GM23338 (cell line): ENCODE data around the gene FAT1. TPM values are rescaled to one million over a fixed set of nuclear protein-coding genes. Genes with fewer than 3 reads are reported as not detected.

Experiments
- ATAC-seq: fragments of 200-7000 bp; cut with Tn5 transposase; 3 replicates; pipeline ENCODE4 v1.9.1; 2020
- DNase-seq: peaks from one replicate; pipeline ENCODE4 v3.0.0-alpha.2; 2015; ENCODE audit warnings: low spot score
- H2AFZ ChIP-seq: fragments of 200-600 bp; sonication (generic); 2 replicates; pipeline ENCODE4 v1.8.0; 2016; ENCODE audit warnings: antibody characterized with exemption, mild to moderate bottlenecking, moderate library complexity
- H3F3A ChIP-seq: fragments of 200-600 bp; sonication (generic); replicated peaks from 2 replicates; pipeline ENCODE4 v1.8.0; 2017; ENCODE audit warnings: antibody characterized with exemption, mixed run types, low read depth
- H3K27ac ChIP-seq: fragments of 200-600 bp; sonication (generic); 2 replicates; pipeline ENCODE4 v1.6.1; 2016; ENCODE audit warnings: low read depth
- H3K27me3 ChIP-seq: fragments of 200-600 bp; sonication (generic); 2 replicates; pipeline ENCODE4 v1.8.0; 2016; ENCODE audit warnings: mild to moderate bottlenecking, mixed run types, moderate library complexity; ENCODE audit not compliant: insufficient read depth
- H3K36me3 ChIP-seq: fragments of 200-600 bp; sonication (generic); 2 replicates; pipeline ENCODE4 v1.8.0; 2016; ENCODE audit warnings: mild to moderate bottlenecking; ENCODE audit not compliant: insufficient read depth
- H3K4me1 ChIP-seq: fragments of 200-600 bp; sonication (generic); 2 replicates; pipeline ENCODE4 v1.8.0; 2016; ENCODE audit warnings: mild to moderate bottlenecking, moderate library complexity; ENCODE audit not compliant: insufficient read depth
- H3K4me2 ChIP-seq: fragments of 200-600 bp; sonication (generic); 2 replicates; pipeline ENCODE4 v1.7.1; 2017; ENCODE audit warnings: mixed run types
- H3K4me3 ChIP-seq: fragments of 200-600 bp; sonication (generic); 2 replicates; pipeline ENCODE4 v1.6.1; 2016; ENCODE audit warnings: mixed run types
- H3K79me2 ChIP-seq: fragments of 200-600 bp; sonication (generic); replicated peaks from 2 replicates; pipeline ENCODE4 v1.8.0; 2017; ENCODE audit warnings: mild to moderate bottlenecking; ENCODE audit not compliant: insufficient read depth
- H3K9me2 ChIP-seq: fragments of 200-600 bp; sonication (generic); 2 replicates; pipeline ENCODE4 v1.8.0; 2017; ENCODE audit not compliant: insufficient read depth
- H4K20me1 ChIP-seq: fragments of 200-600 bp; sonication (generic); replicated peaks from 2 replicates; pipeline ENCODE4 v1.8.0; 2017; ENCODE audit warnings: mild to moderate bottlenecking; ENCODE audit not compliant: insufficient read depth
- H3K27ac Mint-ChIP-seq: 2 replicates; pipeline ENCODE4 v1.8.0; 2020; ENCODE audit warnings: inconsistent platforms, mild to moderate bottlenecking, moderate library complexity, mixed read lengths
- H3K27me3 Mint-ChIP-seq: 3 replicates; pipeline ENCODE4 v1.8.0; 2022; ENCODE audit warnings: low read depth, mild to moderate bottlenecking, moderate library complexity, mixed read lengths, inconsistent platforms; ENCODE audit not compliant: insufficient read depth, poor library complexity
- H3K36me3 Mint-ChIP-seq: 3 replicates; pipeline ENCODE4 v1.8.0; 2021; ENCODE audit warnings: low read depth, mild to moderate bottlenecking, inconsistent platforms, moderate library complexity, mixed read lengths
- H3K4me1 Mint-ChIP-seq: 3 replicates; pipeline ENCODE4 v1.8.0; 2020; ENCODE audit warnings: mild to moderate bottlenecking, inconsistent platforms, mixed read lengths
- H3K4me3 Mint-ChIP-seq: 3 replicates; pipeline ENCODE4 v1.8.0; 2021; ENCODE audit warnings: moderate library complexity, mild to moderate bottlenecking, inconsistent platforms, mixed read lengths
- H3K9me3 Mint-ChIP-seq: 3 replicates; pipeline ENCODE4 v1.8.0; 2020; ENCODE audit warnings: moderate library complexity, mild to moderate bottlenecking, inconsistent platforms, mixed read lengths
- CTCF ChIP-seq, 2 experiments: fragments of 200-600 bp in 1 of 2; sonication (generic) in 1 of 2; conservative IDR thresholded peaks; 2 replicates each; pipeline versions ENCODE4 v1.5.1 to v1.6.1; 2016 to 2017; ENCODE audit warnings: antibody characterized with exemption in 2 of 2, low read depth in 2 of 2, mild to moderate bottlenecking in 2 of 2, moderate library complexity in 1 of 2
- EZH2 ChIP-seq: fragments of 200-600 bp; sonication (generic); IDR thresholded peaks from one replicate; pipeline ENCODE4 v1.8.0; 2017; ENCODE audit warnings: antibody characterized with exemption, mild to moderate bottlenecking, low read depth; ENCODE audit not compliant: unreplicated experiment
- POLR2AphosphoS5 ChIP-seq: IDR thresholded peaks from 2 replicates; pipeline ENCODE4 v1.6.1; 2016; ENCODE audit warnings: antibody characterized with exemption, low read depth
- REST ChIP-seq: IDR thresholded peaks from one replicate; pipeline ENCODE4 v1.6.1; 2018; ENCODE audit warnings: antibody characterized with exemption; ENCODE audit not compliant: unreplicated experiment
- STAT1 ChIP-seq: IDR thresholded peaks from one replicate; pipeline ENCODE4 v1.6.1; 2016; ENCODE audit warnings: antibody characterized with exemption; ENCODE audit not compliant: unreplicated experiment
- ZNF331 ChIP-seq: fragments of 250-450 bp; sonication (Bioruptor Pico); IDR thresholded peaks from 2 replicates; pipeline ENCODE4 v1.5.0; 2020; ENCODE audit warnings: low read depth, mild to moderate bottlenecking, moderate library complexity
- ZNF462 ChIP-seq: fragments of 250-450 bp; sonication (Bioruptor Pico); IDR thresholded peaks from 2 replicates; pipeline ENCODE4 v1.5.0; 2020; ENCODE audit warnings: mild to moderate bottlenecking, moderate library complexity
- polyA plus RNA-seq: library from polyadenylated mRNA; unstranded; fragments of >200 nt; fragmentation: Nextera tagmentation; extraction: Ambion mirVana; gene quantifications from 2 replicates; pipeline ENCODE4 v1.2.1, GENCODE V29; 2016
- total RNA-seq: library from RNA; depleted of rRNA; stranded (reverse); fragments of >200 nt; shearing (Covaris generic); gene quantifications from 2 replicates; pipeline ENCODE4 v1.2.3, GENCODE V29; 2014

FAT1 gene
- total and polyA plus RNA-seq, 2 experiments from 2014 or later: 37.6 to 137 TPM

GRCh38 chr4:186622788-186623464 is 100.7 kb downstream of the FAT1 start:
- 0 out of 2 replicates have a peak, but pooled peaks cover 8% of the 10 kb centered on the region for H3K4me1 ChIP-seq
- no peak for ATAC-seq
- 0 out of 2 replicates have a peak, but pooled peaks cover 4% of the 10 kb centered on the region for H3F3A ChIP-seq
- H3K4me3 ChIP-seq: no peak overlapping the region
- no peaks in the 10 kb centered on the region; the same call in 2 of the 3 replicates for H3K9me3 Mint-ChIP-seq
- H3K27me3 Mint-ChIP-seq: peaks cover 3% of the 10 kb centered on the region
- no peaks in the 10 kb centered on the region for H3K9me2 ChIP-seq
- no peak for TF ChIP-seq CTCF (conservative IDR thresholded peaks at IDR 0.05; ENCODE audit: low read depth in 2 of 2)
- TF ChIP-seq POLR2AphosphoS5: no peak
- no peak for TF ChIP-seq STAT1
- TF ChIP-seq ZNF462: no peak
- no peak for TF ChIP-seq REST
- TF ChIP-seq ZNF331: no peak
- TF ChIP-seq EZH2: no peak
- peaks cover 64% of the 10 kb centered on the region for H3K36me3 Mint-ChIP-seq
- no peak for DNase-seq
- H4K20me1 ChIP-seq: no peaks in the 10 kb centered on the region
- H3K27ac ChIP-seq: peak overlapping the region; percentile 26; the same call in 1 of the 2 replicates
- H3K4me1 Mint-ChIP-seq: peaks cover 21% of the 10 kb centered on the region
- no peak overlapping the region for H3K4me3 Mint-ChIP-seq
- peaks cover 8% of the 10 kb centered on the region for H3K36me3 ChIP-seq
- no peak overlapping the region for H3K27ac Mint-ChIP-seq
- no peak overlapping the region for H2AFZ ChIP-seq
- H3K4me2 ChIP-seq: no peak overlapping the region
- no peaks in the 10 kb centered on the region for H3K27me3 ChIP-seq
- 0 out of 2 replicates have a peak, but pooled peaks cover under 1% of the 10 kb centered on the region for H3K79me2 ChIP-seq
